Measurements from ENCODE around the gene GMDS. TPM values are rescaled to one million over a fixed set of nuclear protein-coding genes. Genes with fewer than 3 reads are reported as not detected.

The GMDS gene
- total and polyA plus RNA-seq, 2 donors (not counting 3 experiments of a cell fraction or from before 2014, with no cell fraction given): 9.8 to 23.5 TPM

DNA sequence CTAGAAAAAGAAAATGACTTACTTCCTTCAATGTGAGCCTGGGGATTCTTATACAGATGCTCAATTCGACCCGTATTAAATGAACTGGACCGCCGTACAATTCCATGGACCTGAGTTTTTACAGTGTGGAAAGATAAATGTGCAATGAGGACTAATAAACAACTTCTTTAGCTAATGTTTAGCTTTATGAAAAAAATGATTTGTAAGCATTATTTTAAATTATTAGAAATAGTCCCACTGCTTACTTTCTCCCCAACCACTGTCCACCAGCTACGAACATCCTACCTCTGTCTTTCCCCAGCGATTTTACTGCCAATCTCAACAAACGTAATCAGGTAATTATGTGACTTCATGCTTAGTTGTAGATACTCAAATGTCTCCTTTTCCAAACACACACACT lies 128.0 kb downstream of the GMDS start:
- Histone ChIP-seq H3K9ac (replicated peaks; ENCODE audit: extremely low read depth, insufficient read depth, low read length) (no peak overlapping the region), H3K27me3 (ENCODE audit: control insufficient read depth in 2 of 2, insufficient read depth in 2 of 2, low read length in 2 of 2) (no peaks in the 10 kb centered on the region), H4K20me1 (replicated peaks; ENCODE audit: control insufficient read depth, extremely low read depth, insufficient read depth, low read length) (no peaks in the 10 kb centered on the region), H3K9me1 (replicated peaks; ENCODE audit: control insufficient read depth, extremely low read depth, insufficient read depth, low read length) (no peaks in the 10 kb centered on the region), H3K4me3 (replicated peaks in 1 of 3; ENCODE audit: insufficient read depth in 1 of 3, low read depth in 1 of 3, low read length in 3 of 3) (no peak overlapping the region), H3K79me2 (ENCODE audit: control insufficient read depth, insufficient read depth, low read length) (no peaks in the 10 kb centered on the region), H3K4me2 (ENCODE audit: insufficient read depth, low read length) (no peak overlapping the region), H3K27ac (ENCODE audit: insufficient read depth, low read depth, low read length) (no peak overlapping the region), H3K9me3 (replicated peaks; ENCODE audit: control insufficient read depth, insufficient read depth, low read length) (no peaks in the 10 kb centered on the region), H3K4me1 (ENCODE audit: control insufficient read depth, extremely low read depth, insufficient read depth, low read length) (peaks cover 20% of the 10 kb centered on the region), H2AFZ (ENCODE audit: low read depth, low read length) (no peak overlapping the region), H3K36me3 (ENCODE audit: control insufficient read depth in 2 of 2, extremely low read depth in 1 of 2, insufficient read depth in 2 of 2, low read length in 2 of 2) (no peaks in the 10 kb centered on the region)
- no peak for TF ChIP-seq FOS (IDR thresholded peaks at IDR 0.05; ENCODE audit: borderline replicate concordance, insufficient read depth, low read length)
- no peak for TF ChIP-seq EZH2 (IDR thresholded peaks at IDR 0.05; ENCODE audit: borderline replicate concordance, low read depth, low read length, severe bottlenecking)
- TF ChIP-seq JUN (IDR thresholded peaks at IDR 0.05; ENCODE audit: borderline replicate concordance, insufficient read depth, insufficient read length, low read depth): no peak
- TF ChIP-seq, protein P1, sequence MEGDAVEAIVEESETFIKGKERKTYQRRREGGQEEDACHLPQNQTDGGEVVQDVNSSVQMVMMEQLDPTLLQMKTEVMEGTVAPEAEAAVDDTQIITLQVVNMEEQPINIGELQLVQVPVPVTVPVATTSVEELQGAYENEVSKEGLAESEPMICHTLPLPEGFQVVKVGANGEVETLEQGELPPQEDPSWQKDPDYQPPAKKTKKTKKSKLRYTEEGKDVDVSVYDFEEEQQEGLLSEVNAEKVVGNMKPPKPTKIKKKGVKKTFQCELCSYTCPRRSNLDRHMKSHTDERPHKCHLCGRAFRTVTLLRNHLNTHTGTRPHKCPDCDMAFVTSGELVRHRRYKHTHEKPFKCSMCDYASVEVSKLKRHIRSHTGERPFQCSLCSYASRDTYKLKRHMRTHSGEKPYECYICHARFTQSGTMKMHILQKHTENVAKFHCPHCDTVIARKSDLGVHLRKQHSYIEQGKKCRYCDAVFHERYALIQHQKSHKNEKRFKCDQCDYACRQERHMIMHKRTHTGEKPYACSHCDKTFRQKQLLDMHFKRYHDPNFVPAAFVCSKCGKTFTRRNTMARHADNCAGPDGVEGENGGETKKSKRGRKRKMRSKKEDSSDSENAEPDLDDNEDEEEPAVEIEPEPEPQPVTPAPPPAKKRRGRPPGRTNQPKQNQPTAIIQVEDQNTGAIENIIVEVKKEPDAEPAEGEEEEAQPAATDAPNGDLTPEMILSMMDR (IDR thresholded peaks at IDR 0.05; ENCODE audit: extremely low read depth in 1 of 2, insufficient read depth in 1 of 2, low read depth in 1 of 2, low read length in 2 of 2): no peak
- TF ChIP-seq, protein P2, sequence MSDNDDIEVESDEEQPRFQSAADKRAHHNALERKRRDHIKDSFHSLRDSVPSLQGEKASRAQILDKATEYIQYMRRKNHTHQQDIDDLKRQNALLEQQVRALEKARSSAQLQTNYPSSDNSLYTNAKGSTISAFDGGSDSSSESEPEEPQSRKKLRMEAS (IDR thresholded peaks at IDR 0.05; ENCODE audit: insufficient read depth, insufficient read length): no peak
- TF ChIP-seq GATA2 (IDR thresholded peaks at IDR 0.05; ENCODE audit: insufficient read depth, insufficient read length, low read depth, low read length): no peak
- TF ChIP-seq POLR2AphosphoS5 (IDR thresholded peaks at IDR 0.05; ENCODE audit: insufficient read depth, low read depth, low read length): no peak
- TF ChIP-seq POLR2A (IDR thresholded peaks at IDR 0.05; ENCODE audit: low read depth, low read length): no peak
- no peak for TF ChIP-seq MYC (IDR thresholded peaks at IDR 0.05; ENCODE audit: low read depth, low read length)
- DNase-seq (ENCODE audit: low read depth, low spot score) (no peak), FAIRE-seq (no peak)
- ChIA-PET POLR2A (no interaction called here), CTCF (interaction anchor here (1.8 kb wide), 1 partner anchor 16 kb away, joined by 4 read pairs; no protein-coding TSS in a partner anchor)
- BruUV-seq (replicated peaks): no TSS peak
- dilution Hi-C loops (cut with MboI; ENCODE audit: extremely low pct_ligation_motif_present, low sequenced_read_pairs) (loop anchor here (25.0 kb wide), 3 partner anchors 330 to 520 kb away; partner anchors contain the start of gene FOXC1), intact Hi-C loops (cut with micrococcal nuclease) (no loop called here)

Measured in endothelial cell of umbilical vein (primary cell).